ENCODE measurements around the gene SH3BP4. TPM values are rescaled to one million over a fixed set of nuclear protein-coding genes. Genes with fewer than 3 reads are reported as not detected.
A peak's percentile ranks its signal among the peaks of the same experiment; 100 is the strongest.

SH3BP4 gene
- total and polyA plus RNA-seq, 4 donors = 4.1 to 18.4 (median 12.2) TPM

DNA sequence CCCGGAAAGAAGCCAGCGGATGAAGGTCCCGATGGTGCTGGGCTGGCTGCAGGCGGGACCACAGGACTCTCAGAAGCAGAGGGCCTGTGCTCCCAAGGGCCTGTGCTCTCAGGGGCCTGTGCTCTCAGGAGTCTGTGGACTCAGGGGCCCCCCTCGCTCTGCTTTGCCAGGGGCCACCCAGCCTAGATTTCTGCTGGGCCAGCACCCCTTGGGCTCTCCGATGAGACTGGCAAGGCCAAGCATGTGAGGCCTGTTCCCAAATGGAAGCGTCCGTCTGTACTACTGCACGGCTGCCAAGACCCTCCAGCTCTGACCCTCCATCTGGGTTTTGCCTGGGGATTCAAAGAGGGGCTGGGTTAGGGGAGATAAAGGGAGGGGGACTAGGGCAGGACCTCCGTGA is 54.6 kb downstream of the SH3BP4 start:
- no peak for DNase-seq (ENCODE audit: low spot score)
- Histone ChIP-seq H3K27ac (ENCODE audit: low read depth in 1 of 2, low read length in 2 of 2) (peak overlapping the region in 1 of 2 donors; percentile 21), H3K36me3 (ENCODE audit: control insufficient read depth in 4 of 4, insufficient read depth in 3 of 4, low read depth in 1 of 4, low read length in 3 of 4) (no peaks in the 10 kb centered on the region), H3K4me1 (ENCODE audit: control insufficient read depth in 4 of 4, insufficient read depth in 4 of 4, low read length in 3 of 4) (peaks cover 30 to 71% (median 46%) of the 10 kb centered on the region in 4 donors), H3K9ac (ENCODE audit: low read depth in 1 of 2, low read length in 2 of 2) (no peak overlapping the region), H3K9me3 (ENCODE audit: control insufficient read depth in 4 of 4, low read length in 3 of 4) (no peaks in the 10 kb centered on the region), H3K4me3 (ENCODE audit: low read depth in 1 of 3, low read length in 3 of 3) (no peak overlapping the region), H3K27me3 (ENCODE audit: control insufficient read depth in 4 of 4, insufficient read depth in 4 of 4, low read length in 3 of 4) (no peaks in the 10 kb centered on the region)
- TF ChIP-seq, protein P1, sequence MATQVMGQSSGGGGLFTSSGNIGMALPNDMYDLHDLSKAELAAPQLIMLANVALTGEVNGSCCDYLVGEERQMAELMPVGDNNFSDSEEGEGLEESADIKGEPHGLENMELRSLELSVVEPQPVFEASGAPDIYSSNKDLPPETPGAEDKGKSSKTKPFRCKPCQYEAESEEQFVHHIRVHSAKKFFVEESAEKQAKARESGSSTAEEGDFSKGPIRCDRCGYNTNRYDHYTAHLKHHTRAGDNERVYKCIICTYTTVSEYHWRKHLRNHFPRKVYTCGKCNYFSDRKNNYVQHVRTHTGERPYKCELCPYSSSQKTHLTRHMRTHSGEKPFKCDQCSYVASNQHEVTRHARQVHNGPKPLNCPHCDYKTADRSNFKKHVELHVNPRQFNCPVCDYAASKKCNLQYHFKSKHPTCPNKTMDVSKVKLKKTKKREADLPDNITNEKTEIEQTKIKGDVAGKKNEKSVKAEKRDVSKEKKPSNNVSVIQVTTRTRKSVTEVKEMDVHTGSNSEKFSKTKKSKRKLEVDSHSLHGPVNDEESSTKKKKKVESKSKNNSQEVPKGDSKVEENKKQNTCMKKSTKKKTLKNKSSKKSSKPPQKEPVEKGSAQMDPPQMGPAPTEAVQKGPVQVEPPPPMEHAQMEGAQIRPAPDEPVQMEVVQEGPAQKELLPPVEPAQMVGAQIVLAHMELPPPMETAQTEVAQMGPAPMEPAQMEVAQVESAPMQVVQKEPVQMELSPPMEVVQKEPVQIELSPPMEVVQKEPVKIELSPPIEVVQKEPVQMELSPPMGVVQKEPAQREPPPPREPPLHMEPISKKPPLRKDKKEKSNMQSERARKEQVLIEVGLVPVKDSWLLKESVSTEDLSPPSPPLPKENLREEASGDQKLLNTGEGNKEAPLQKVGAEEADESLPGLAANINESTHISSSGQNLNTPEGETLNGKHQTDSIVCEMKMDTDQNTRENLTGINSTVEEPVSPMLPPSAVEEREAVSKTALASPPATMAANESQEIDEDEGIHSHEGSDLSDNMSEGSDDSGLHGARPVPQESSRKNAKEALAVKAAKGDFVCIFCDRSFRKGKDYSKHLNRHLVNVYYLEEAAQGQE (IDR thresholded peaks at IDR 0.05) = no peak
- no peak for TF ChIP-seq GABPA (IDR thresholded peaks at IDR 0.05 in 1 of 2, conservative IDR thresholded peaks at IDR 0.05 in 1 of 2)
- TF ChIP-seq FOXA1 (IDR thresholded peaks at IDR 0.05) = no peak
- no peak for TF ChIP-seq YY1 (IDR thresholded peaks at IDR 0.05)
- TF ChIP-seq EGR1 (IDR thresholded peaks at IDR 0.05; ENCODE audit: low read depth in 2 of 2) = no peak
- TF ChIP-seq, protein P2, sequence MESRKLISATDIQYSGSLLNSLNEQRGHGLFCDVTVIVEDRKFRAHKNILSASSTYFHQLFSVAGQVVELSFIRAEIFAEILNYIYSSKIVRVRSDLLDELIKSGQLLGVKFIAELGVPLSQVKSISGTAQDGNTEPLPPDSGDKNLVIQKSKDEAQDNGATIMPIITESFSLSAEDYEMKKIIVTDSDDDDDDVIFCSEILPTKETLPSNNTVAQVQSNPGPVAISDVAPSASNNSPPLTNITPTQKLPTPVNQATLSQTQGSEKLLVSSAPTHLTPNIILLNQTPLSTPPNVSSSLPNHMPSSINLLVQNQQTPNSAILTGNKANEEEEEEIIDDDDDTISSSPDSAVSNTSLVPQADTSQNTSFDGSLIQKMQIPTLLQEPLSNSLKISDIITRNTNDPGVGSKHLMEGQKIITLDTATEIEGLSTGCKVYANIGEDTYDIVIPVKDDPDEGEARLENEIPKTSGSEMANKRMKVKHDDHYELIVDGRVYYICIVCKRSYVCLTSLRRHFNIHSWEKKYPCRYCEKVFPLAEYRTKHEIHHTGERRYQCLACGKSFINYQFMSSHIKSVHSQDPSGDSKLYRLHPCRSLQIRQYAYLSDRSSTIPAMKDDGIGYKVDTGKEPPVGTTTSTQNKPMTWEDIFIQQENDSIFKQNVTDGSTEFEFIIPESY (IDR thresholded peaks at IDR 0.05) = no peak
- TF ChIP-seq, protein P3, sequence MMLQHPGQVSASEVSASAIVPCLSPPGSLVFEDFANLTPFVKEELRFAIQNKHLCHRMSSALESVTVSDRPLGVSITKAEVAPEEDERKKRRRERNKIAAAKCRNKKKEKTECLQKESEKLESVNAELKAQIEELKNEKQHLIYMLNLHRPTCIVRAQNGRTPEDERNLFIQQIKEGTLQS (IDR thresholded peaks at IDR 0.05) = no peak
- no peak for TF ChIP-seq RXRA (IDR thresholded peaks at IDR 0.05)
- no peak for TF ChIP-seq TAF1 (conservative IDR thresholded peaks at IDR 0.05)
- TF ChIP-seq SP1 (IDR thresholded peaks at IDR 0.05) = no peak
- TF ChIP-seq FOXA2 (IDR thresholded peaks at IDR 0.05) = no peak
- TF ChIP-seq, protein P4, sequence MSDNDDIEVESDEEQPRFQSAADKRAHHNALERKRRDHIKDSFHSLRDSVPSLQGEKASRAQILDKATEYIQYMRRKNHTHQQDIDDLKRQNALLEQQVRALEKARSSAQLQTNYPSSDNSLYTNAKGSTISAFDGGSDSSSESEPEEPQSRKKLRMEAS (IDR thresholded peaks at IDR 0.05) = no peak
- 94% methylated on average over 10 of the region's 10 CpGs for WGBS

DNA sequence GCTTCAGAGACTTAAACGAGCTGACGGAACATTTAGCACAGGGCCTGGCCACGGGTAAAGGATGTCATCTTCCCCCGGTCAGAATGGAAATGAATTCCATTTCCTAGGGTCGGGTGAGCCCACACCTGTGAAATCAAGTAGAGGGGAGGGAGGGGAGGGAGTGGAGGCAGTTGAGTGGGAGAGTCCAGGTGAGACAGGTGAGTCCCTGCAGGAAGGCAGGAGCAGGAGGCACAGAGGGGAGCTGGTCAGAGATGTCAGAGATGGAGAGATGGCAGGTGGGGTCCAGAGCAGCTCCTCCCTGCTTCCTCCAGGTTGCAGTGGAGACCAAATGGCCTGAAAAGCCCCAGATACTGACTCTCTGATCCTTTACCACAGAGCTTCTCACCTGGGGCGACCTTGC is 55.2 kb downstream of the SH3BP4 start:
- TF ChIP-seq, protein P4 (IDR thresholded peaks at IDR 0.05) = no peak
- TF ChIP-seq TAF1 (conservative IDR thresholded peaks at IDR 0.05) (no peak), RAD21 (IDR thresholded peaks at IDR 0.05) (no peak), FOXA2 (IDR thresholded peaks at IDR 0.05) (no peak), EGR1 (IDR thresholded peaks at IDR 0.05; ENCODE audit: low read depth in 2 of 2) (no peak)
- TF ChIP-seq, protein P5, sequence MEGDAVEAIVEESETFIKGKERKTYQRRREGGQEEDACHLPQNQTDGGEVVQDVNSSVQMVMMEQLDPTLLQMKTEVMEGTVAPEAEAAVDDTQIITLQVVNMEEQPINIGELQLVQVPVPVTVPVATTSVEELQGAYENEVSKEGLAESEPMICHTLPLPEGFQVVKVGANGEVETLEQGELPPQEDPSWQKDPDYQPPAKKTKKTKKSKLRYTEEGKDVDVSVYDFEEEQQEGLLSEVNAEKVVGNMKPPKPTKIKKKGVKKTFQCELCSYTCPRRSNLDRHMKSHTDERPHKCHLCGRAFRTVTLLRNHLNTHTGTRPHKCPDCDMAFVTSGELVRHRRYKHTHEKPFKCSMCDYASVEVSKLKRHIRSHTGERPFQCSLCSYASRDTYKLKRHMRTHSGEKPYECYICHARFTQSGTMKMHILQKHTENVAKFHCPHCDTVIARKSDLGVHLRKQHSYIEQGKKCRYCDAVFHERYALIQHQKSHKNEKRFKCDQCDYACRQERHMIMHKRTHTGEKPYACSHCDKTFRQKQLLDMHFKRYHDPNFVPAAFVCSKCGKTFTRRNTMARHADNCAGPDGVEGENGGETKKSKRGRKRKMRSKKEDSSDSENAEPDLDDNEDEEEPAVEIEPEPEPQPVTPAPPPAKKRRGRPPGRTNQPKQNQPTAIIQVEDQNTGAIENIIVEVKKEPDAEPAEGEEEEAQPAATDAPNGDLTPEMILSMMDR (IDR thresholded peaks at IDR 0.05; ENCODE audit: low read depth, low read length, missing input control) = no peak
- H3K9me3 ChIP-seq (ENCODE audit: control insufficient read depth in 4 of 4, low read length in 3 of 4) = no peaks in the 10 kb centered on the region
- 93% methylated on average over 6 of the region's 6 CpGs for WGBS
- H3K27me3 ChIP-seq (ENCODE audit: control insufficient read depth in 4 of 4, insufficient read depth in 4 of 4, low read length in 3 of 4) = no peaks in the 10 kb centered on the region
- DNase-seq (ENCODE audit: low spot score) = no peak
- no peak overlapping the region for H3K27ac ChIP-seq (ENCODE audit: low read depth in 1 of 2, low read length in 2 of 2)
- no peak overlapping the region for H3K4me3 ChIP-seq (ENCODE audit: low read depth in 1 of 3, low read length in 3 of 3)
- H3K36me3 ChIP-seq (ENCODE audit: control insufficient read depth in 4 of 4, insufficient read depth in 3 of 4, low read depth in 1 of 4, low read length in 3 of 4) = no peaks in the 10 kb centered on the region
- H3K9ac ChIP-seq (ENCODE audit: low read depth in 1 of 2, low read length in 2 of 2) = no peak overlapping the region
- H3K4me1 ChIP-seq (ENCODE audit: control insufficient read depth in 4 of 4, insufficient read depth in 4 of 4, low read length in 3 of 4) = peaks cover 25 to 66% (median 41%) of the 10 kb centered on the region in 4 donors
